OCI-LY3 (cell line): ENCODE measurements around the gene SELPLG.

Experiments
- EZH2phosphoT487 ChIP-seq: fragments of 200-600 bp; shearing (Covaris generic); IDR thresholded peaks from 2 replicates; pipeline ENCODE4 v1.6.1; 2018; ENCODE audit warnings: antibody characterized with exemption, mixed run types, low read depth
- TF ChIP-seq, protein P1 (sequence below): fragments of 200-600, 300-600 bp; sonication (generic); IDR thresholded peaks from 2 replicates; pipeline ENCODE4 v1.5.1; 2014; ENCODE audit warnings: antibody characterized with exemption, low read length, low read depth

DNA sequence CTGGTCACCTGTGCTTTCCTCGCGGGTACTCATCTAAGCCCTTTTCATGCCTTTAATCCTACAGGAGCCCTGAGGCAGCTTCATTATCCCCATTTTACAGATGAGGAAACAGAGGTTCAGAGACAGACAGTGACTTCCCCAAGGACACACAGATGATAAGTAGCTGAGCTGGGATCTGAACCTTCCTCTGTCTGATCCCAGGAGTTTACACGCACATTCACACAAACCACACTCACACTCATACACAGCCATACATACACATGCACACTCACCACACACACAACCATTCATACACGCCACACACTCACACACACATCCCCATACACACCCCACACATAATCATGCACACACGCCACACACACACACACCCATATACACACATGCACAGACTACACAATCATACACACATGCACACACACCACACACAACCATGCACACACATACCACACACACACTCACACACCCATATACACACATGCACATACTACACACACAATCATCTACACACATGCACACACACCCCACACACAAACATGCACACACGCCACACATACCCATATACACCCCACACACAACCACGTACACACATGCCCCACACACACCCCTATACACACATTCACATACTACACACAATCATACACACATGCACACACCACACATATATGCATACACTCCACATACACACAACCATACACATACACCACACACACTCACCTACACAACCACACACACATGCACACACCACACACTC lies 38.6 kb downstream of the SELPLG start:
- no peak for TF ChIP-seq EZH2phosphoT487
- TF ChIP-seq, protein P1, sequence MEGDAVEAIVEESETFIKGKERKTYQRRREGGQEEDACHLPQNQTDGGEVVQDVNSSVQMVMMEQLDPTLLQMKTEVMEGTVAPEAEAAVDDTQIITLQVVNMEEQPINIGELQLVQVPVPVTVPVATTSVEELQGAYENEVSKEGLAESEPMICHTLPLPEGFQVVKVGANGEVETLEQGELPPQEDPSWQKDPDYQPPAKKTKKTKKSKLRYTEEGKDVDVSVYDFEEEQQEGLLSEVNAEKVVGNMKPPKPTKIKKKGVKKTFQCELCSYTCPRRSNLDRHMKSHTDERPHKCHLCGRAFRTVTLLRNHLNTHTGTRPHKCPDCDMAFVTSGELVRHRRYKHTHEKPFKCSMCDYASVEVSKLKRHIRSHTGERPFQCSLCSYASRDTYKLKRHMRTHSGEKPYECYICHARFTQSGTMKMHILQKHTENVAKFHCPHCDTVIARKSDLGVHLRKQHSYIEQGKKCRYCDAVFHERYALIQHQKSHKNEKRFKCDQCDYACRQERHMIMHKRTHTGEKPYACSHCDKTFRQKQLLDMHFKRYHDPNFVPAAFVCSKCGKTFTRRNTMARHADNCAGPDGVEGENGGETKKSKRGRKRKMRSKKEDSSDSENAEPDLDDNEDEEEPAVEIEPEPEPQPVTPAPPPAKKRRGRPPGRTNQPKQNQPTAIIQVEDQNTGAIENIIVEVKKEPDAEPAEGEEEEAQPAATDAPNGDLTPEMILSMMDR = no peak
